HCT116 (cell line): ENCODE results near the gene KATNAL2. TPM values are rescaled to one million over a fixed set of nuclear protein-coding genes. Genes with fewer than 3 reads are reported as not detected.
"Not testable (repeated sequence)": the region's sequence is repeated elsewhere in the genome, so short reads cannot be mapped to it uniquely, and the experiment has no call there.

Experiments
- ATAC-seq: fragments of 200-7000 bp; cut with Tn5 transposase; 2 replicates; pipeline ENCODE4 v1.9.1; 2020; ENCODE audit warnings: mild to moderate bottlenecking, moderate library complexity
- BruUV-seq: library from RNA; stranded (reverse); fragments of 400-500 nt; replicated peaks from 2 replicates; lab custom pipeline; 2021; lab: Mats Ljungman, UMichigan
- CTCF ChIA-PET: fragments of 300-600 bp; sonication (Branson Sonifier 250); formaldehyde crosslinking; loops from one replicate; lab custom pipeline; 2021; ENCODE audit warnings: antibody characterized with exemption; lab: Charles Lee
- POLR2A ChIA-PET: fragments of 300-600, 350-600 bp; sonication (Branson Sonifier 250); formaldehyde crosslinking; loops from one replicate; lab custom pipeline; 2021; ENCODE audit warnings: antibody characterized with exemption; lab: Charles Lee
- RAD21 ChIA-PET, 2 experiments: fragments of 300-600 bp; sonication (Branson Sonifier 250); formaldehyde crosslinking; loops; one replicate each; lab custom pipeline; 2023; ENCODE audit warnings: low total read pairs in 2 of 2; ENCODE audit not compliant: uncharacterized antibody in 2 of 2, unreplicated experiment in 2 of 2, low non-redundant PET in 1 of 2; lab: Charles Lee
- DNase-seq: peaks from one replicate; pipeline ENCODE4 v3.0.0-alpha.2; 2010; ENCODE audit warnings: low read depth, low spot score
- H2AFZ ChIP-seq: fragments of 200-600 bp; shearing (Covaris generic), sonication (generic); 2 replicates; pipeline ENCODE4 v1.6.1; 2017; ENCODE audit warnings: low read depth, mixed run types, mixed read lengths, antibody characterized with exemption, low read length; ENCODE audit not compliant: poor library complexity, severe bottlenecking
- H3K27ac ChIP-seq: 2 replicates; pipeline ENCODE4 v1.5.1; 2012; ENCODE audit warnings: low read depth, low read length
- H3K27me3 ChIP-seq: fragments of 200-600 bp; sonication (generic); 2 replicates; pipeline ENCODE4 v1.6.1; 2016; ENCODE audit warnings: mixed run types, low read length, mixed read lengths; ENCODE audit not compliant: insufficient read depth
- H3K36me3 ChIP-seq, 2 experiments: fragments of 200-500 bp in 1 of 2; fragments of 200-600 bp in 1 of 2; sonication (Bioruptor generic) in 1 of 2; sonication (generic) in 1 of 2; 2 replicates each; pipeline versions ENCODE4 v1.5.1 to v1.6.1; 2014 to 2016; ENCODE audit warnings: low read length in 2 of 2, inconsistent platforms in 1 of 2, mixed read lengths in 1 of 2, mixed run types in 1 of 2; ENCODE audit not compliant: insufficient read depth in 2 of 2, control insufficient read depth in 1 of 2
- H3K4me1 ChIP-seq, 2 experiments: fragments of 200-600 bp in 1 of 2; sonication (generic) in 1 of 2; 2 replicates each; pipeline versions ENCODE4 v1.5.1 to v1.6.1; 2012 to 2017; ENCODE audit warnings: low read length in 2 of 2, inconsistent platforms in 1 of 2, mild to moderate bottlenecking in 1 of 2, mixed read lengths in 1 of 2, mixed run types in 1 of 2, moderate library complexity in 1 of 2; ENCODE audit not compliant: insufficient read depth in 2 of 2, control insufficient read depth in 1 of 2
- H3K4me2 ChIP-seq: fragments of 200-600 bp; sonication (generic); 2 replicates; pipeline ENCODE4 v1.6.1; 2017; ENCODE audit warnings: mixed run types, low read length, mixed read lengths
- H3K4me3 ChIP-seq, 2 experiments: fragments of 200-600 bp in 1 of 2; sonication (generic) in 1 of 2; replicated peaks in 1 of 2; 2 replicates each; pipeline ENCODE4 v1.5.1; 2011 to 2016; ENCODE audit warnings: low read length in 2 of 2, control low read depth in 1 of 2, low read depth in 1 of 2, mild to moderate bottlenecking in 1 of 2, mixed read lengths in 1 of 2, mixed run types in 1 of 2
- H3K79me2 ChIP-seq: fragments of 200-600 bp; sonication (generic); 2 replicates; pipeline ENCODE4 v1.6.1; 2017; ENCODE audit warnings: mild to moderate bottlenecking, mixed run types, low read length, moderate library complexity, mixed read lengths; ENCODE audit not compliant: insufficient read depth
- H3K9ac ChIP-seq: fragments of 200-600 bp; sonication (generic); 2 replicates; pipeline ENCODE4 v1.6.1; 2016; ENCODE audit warnings: low read length, mixed read lengths
- H3K9me2 ChIP-seq: fragments of 200-600 bp; sonication (generic), shearing (Covaris generic); 2 replicates; pipeline ENCODE4 v1.6.1; 2017; ENCODE audit warnings: mixed run types, mild to moderate bottlenecking, moderate library complexity; ENCODE audit not compliant: insufficient read depth
- H3K9me3 ChIP-seq, 2 experiments: fragments of 200-500 bp in 1 of 2; fragments of 200-600 bp in 1 of 2; sonication (Bioruptor generic) in 1 of 2; sonication (generic) in 1 of 2; 2 replicates each; pipeline ENCODE4 v1.6.1; 2014 to 2017; ENCODE audit warnings: low read length in 2 of 2, mixed read lengths in 2 of 2, inconsistent platforms in 1 of 2, low read depth in 1 of 2, mild to moderate bottlenecking in 1 of 2, mixed run types in 1 of 2, moderate library complexity in 1 of 2; ENCODE audit not compliant: control insufficient read depth in 1 of 2, insufficient read depth in 1 of 2
- H4K20me1 ChIP-seq: fragments of 200-600 bp; sonication (generic), shearing (Covaris generic); 2 replicates; pipeline ENCODE4 v1.6.1; 2017; ENCODE audit warnings: mixed run types, mild to moderate bottlenecking, moderate library complexity; ENCODE audit not compliant: insufficient read depth
- intact Hi-C: fragments of 100-400 bp; cut with micrococcal nuclease; formaldehyde crosslinking; loops from 2 replicates; pipeline ENCODE4 v1.10.0; 2022
- total RNA-seq: library from RNA; stranded (reverse); gene quantifications from one replicate; pipeline ENCODE4 v1.2.1, GENCODE V29; 2021; ENCODE audit not compliant: unreplicated experiment

KATNAL2 gene
- total RNA-seq, 1 experiment from 2014 or later: 2.0 TPM

GRCh38 chr18:47028738-47029137 lies 111.3 kb downstream of the KATNAL2 start:
- intact Hi-C loops, H3K4me2 ChIP-seq, H3K4me1 ChIP-seq, H3K9me2 ChIP-seq, H3K9me3 ChIP-seq, H3K27ac ChIP-seq, BruUV-seq, H3K36me3 ChIP-seq, H3K27me3 ChIP-seq, RAD21 ChIA-PET, ATAC-seq, H3K9ac ChIP-seq, CTCF ChIA-PET, H4K20me1 ChIP-seq, H2AFZ ChIP-seq, POLR2A ChIA-PET, H3K4me3 ChIP-seq, H3K79me2 ChIP-seq, DNase-seq: not testable (repeated sequence)

GRCh38 chr18:47029684-47030353 lies 112.4 kb downstream of the KATNAL2 start:
- CTCF ChIA-PET, H4K20me1 ChIP-seq, H3K4me1 ChIP-seq, POLR2A ChIA-PET, ATAC-seq, H3K9ac ChIP-seq, H3K27me3 ChIP-seq, BruUV-seq, H2AFZ ChIP-seq, H3K4me3 ChIP-seq, H3K79me2 ChIP-seq, H3K36me3 ChIP-seq, intact Hi-C loops, H3K9me2 ChIP-seq, H3K4me2 ChIP-seq, H3K9me3 ChIP-seq, H3K27ac ChIP-seq, RAD21 ChIA-PET, DNase-seq: not testable (repeated sequence)

- RAD21 ChIA-PET, POLR2A ChIA-PET, H3K4me1 ChIP-seq, H3K9me3 ChIP-seq, H3K27ac ChIP-seq, H4K20me1 ChIP-seq, H2AFZ ChIP-seq, CTCF ChIA-PET, H3K4me3 ChIP-seq, H3K9me2 ChIP-seq, DNase-seq, H3K36me3 ChIP-seq, intact Hi-C loops, BruUV-seq, H3K9ac ChIP-seq, H3K4me2 ChIP-seq, H3K27me3 ChIP-seq, H3K79me2 ChIP-seq: not testable (repeated sequence)
- peak; percentile 65; the same call in 1 of the 2 replicates for ATAC-seq
These were observed 113.5 kb downstream of the KATNAL2 start for GRCh38 chr18:47030887-47031286.
